HEK293T (cell line): ENCODE data around the gene ATP13A4.

Source experiments
- ELF4 ChIP-seq: fragments of 450-650 bp; IDR thresholded peaks from 2 replicates; pipeline ENCODE4 v1.6.1; 2017; ENCODE audit warnings: antibody characterized with exemption
- FOXM1 ChIP-seq: fragments of 450-650 bp; IDR thresholded peaks from 2 replicates; pipeline ENCODE4 v1.6.1; 2017; ENCODE audit warnings: mild to moderate bottlenecking, borderline replicate concordance
- NFRKB ChIP-seq: fragments of 450-650 bp; IDR thresholded peaks from 2 replicates; pipeline ENCODE4 v1.6.1; 2016; ENCODE audit warnings: mild to moderate bottlenecking, moderate library complexity
- SUZ12 ChIP-seq: fragments of 450-650 bp; IDR thresholded peaks from 2 replicates; pipeline ENCODE4 v1.6.1; 2016; ENCODE audit warnings: mild to moderate bottlenecking
- TARDBP ChIP-seq: fragments of 450-650 bp; IDR thresholded peaks from 2 replicates; pipeline ENCODE4 v1.6.1; 2016

DNA sequence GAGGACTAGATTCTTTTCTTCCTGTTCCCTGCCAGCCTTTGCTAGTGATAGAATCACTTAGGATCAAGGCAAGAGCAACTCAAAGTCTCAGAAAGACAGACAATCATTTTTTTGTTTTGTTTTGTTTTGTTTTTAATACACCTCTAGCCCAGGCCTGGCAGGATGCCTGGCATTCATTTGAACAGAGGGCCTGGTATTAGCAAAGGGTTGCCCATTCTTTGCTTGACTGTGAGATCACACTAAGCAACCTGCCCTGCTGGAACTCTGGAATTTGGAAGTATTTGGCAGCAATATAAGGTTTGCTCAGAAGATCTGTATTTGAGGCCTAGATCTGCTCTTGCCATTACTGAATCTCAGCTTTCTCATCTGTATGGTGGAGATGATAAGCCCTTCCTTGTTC lies 154.4 kb downstream of the ATP13A4 start:
- no peak for TF ChIP-seq ELF4
- TF ChIP-seq SUZ12: no peak
- no peak for TF ChIP-seq FOXM1
- no peak for TF ChIP-seq TARDBP
- TF ChIP-seq NFRKB: no peak
